ACHN (cell line): ENCODE results near the gene CXCR1.
"Not testable (repeated sequence)": the region's sequence is repeated elsewhere in the genome, so short reads cannot be mapped to it uniquely, and the experiment has no call there.

Source experiments
- DNase-seq: peaks from one replicate; pipeline ENCODE4 v3.0.0-alpha.2; 2015
- in situ Hi-C: cut with HindIII; loops from 2 replicates; pipeline ENCODE4 v1.10.0; 2017; ENCODE audit warnings: low sequenced_read_pairs, low pct_ligation_motif_present, low pct_unique_long_range_greater_than_20kb

The CXCR1 gene

DNA sequence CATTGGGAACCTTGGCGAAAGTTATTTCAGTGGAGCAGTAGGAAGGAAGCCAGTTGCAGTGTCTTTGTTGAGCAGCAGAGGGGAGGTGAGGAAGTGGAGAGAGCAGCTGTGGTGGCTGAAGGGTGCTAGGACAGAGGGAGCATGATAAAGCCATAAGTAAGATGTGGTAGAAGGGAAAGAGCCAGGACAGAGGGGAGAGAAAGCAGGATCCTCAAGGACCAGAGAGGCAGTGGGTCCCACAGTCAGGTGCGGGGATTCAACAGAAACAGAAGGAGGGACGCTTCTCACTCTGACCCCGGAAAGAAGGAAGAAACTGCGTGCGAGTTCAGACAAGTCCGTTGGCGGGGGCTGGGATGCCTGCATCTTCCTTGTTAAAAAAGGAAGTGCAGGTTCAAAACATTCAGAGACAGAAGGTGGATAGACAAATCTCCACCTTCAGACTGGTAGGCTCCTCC, 41.1 kb downstream of the CXCR1 start, which contains the start of gene CXCR2:
Gene CXCR2, plus strand, starts transcription at position 403 of the 455 bp plus-strand sequence. CDS start 8,774 bp downstream, outside the sequence.
- DNase-seq = no peak
- in situ Hi-C loops = no loop called here

DNA sequence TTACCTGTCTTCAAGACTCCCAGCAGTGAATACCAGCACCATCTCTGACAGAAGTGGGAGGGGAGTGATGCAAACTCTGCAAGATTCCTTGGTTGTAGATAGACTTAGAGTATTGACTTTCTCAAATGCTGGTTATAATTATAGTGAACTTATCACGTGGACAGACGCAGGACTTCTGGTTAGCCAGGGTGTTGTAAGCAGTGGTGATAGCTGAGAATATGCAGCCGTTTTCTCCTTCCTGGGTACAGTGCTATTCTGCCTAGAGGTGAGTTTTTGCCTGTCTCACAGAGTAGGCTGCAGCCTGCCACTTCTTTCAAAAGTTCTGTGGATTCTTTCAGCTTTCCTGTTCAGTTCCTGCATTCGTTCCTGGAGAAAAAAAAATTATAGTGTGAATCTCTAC, 41.7 kb downstream of the CXCR1 start:
- no peak for DNase-seq
- in situ Hi-C loops = no loop called here

DNA sequence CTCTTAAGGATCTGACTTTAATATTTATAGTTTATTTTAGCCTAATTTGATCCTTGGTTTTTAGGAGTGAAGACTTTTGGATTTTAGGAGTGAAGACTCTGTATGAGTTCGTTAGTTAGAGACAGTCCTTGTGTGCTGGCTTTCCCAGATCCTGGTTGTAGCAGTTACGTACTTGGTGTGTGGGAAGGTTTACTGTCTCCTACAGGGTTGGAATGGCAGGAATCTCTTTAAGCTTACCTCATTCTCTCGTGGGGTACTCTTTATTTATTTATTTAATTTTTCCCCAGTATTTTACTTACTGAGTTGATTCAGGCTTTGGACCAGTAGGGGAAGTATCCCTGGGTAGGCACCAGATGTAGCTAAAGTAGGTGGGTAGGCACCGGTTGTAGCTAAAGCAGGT, 42.8 kb downstream of the CXCR1 start:
- in situ Hi-C loops = no loop called here
- no peak for DNase-seq

DNA sequence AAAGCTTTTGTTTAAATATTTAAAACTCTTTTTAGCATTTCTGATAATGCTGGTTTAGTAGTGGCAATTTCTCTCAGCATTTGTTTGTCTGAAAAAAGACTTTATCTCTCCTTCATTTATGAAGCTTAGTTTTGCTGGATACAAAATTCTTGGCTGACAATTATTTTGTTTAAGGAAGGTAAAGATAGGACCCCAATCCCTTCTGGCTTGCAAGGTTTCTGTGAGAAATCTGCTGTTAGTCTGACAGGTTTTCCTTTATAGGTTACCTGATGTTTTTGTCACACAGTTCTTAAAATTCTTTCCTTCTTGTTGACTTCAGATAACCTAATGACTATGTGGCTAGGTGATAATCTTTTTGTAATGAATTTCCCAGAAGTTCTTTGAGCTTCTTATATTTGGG, 44.5 kb downstream of the CXCR1 start:
- DNase-seq, in situ Hi-C loops: not testable (repeated sequence)

DNA sequence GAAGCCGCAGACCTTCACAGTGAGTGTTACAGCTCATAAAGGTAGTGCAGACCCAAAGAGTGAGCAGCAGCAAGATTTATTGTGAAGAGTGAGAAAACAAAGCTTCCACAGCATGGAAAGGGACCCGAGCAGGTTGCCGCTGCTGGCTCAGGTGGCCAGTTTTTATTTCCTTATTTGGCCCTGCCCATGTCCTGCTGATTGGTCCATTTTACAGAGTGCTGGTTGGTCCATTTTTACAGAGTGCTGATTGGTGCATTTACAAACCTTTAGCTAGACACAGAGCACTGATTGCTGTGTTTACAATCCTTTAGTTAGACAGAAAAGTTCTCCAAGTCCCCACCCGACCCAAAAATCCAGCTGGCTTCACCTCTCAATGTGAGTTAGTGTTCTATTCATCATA, 45.0 kb downstream of the CXCR1 start:
- in situ Hi-C loops = not testable (repeated sequence)

More for the DNA sequence above, 45.0 kb downstream of the CXCR1 start:
- not testable (repeated sequence) for DNase-seq
